Tibial nerve (tissue), 4 donors: ENCODE data around the gene PDE1A.

ENCODE experiments used
- EP300 ChIP-seq, 2 donors: sonication (generic); formaldehyde crosslinking; IDR thresholded peaks; one replicate each; pipeline ENCODE4 v1.6.1; 2017; ENCODE audit warnings: antibody characterized with exemption in 2 of 2, mild to moderate bottlenecking in 1 of 2
- POLR2A ChIP-seq, 2 donors: fragments of 450-650 bp; IDR thresholded peaks; one replicate each; pipeline ENCODE4 v1.6.1; 2017; ENCODE audit warnings: antibody characterized with exemption in 2 of 2, mild to moderate bottlenecking in 2 of 2, moderate library complexity in 2 of 2
- TF ChIP-seq, protein P1 (sequence below), 5 experiments: fragments of 200-600 bp in 3 of 5; fragments of 450-650 bp in 2 of 5; sonication (generic) in 3 of 5; IDR thresholded peaks; one replicate each; pipeline ENCODE4 v1.5.1; 2016 to 2019; ENCODE audit warnings: antibody characterized with exemption in 5 of 5, mild to moderate bottlenecking in 3 of 5, moderate library complexity in 2 of 5

DNA sequence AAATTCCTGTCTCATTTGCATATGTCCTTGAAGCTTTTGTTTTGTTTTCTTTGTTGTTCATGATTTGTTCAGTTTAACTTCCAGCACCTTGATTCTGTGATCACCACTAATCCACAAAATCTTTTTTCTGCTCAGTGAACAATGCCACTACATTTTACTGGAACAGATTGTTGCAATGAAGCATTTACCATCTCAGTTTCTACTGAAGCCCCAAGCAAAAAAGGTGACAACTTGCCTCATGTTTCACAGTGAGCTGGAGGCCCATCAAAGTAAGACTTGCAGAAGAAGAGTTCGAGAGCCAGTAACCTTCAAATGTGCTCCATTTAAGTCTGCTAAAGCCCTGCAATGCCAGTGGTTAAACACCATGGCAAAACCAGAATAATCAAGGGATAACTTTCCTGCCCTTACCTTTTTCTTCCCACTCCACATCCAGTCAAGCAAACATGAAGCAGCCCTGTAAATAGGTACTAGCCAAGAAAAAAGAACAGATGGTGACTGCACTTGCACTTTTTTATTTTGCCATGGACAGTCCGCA lies 25.7 kb upstream of the PDE1A start:
- TF ChIP-seq, protein P1, sequence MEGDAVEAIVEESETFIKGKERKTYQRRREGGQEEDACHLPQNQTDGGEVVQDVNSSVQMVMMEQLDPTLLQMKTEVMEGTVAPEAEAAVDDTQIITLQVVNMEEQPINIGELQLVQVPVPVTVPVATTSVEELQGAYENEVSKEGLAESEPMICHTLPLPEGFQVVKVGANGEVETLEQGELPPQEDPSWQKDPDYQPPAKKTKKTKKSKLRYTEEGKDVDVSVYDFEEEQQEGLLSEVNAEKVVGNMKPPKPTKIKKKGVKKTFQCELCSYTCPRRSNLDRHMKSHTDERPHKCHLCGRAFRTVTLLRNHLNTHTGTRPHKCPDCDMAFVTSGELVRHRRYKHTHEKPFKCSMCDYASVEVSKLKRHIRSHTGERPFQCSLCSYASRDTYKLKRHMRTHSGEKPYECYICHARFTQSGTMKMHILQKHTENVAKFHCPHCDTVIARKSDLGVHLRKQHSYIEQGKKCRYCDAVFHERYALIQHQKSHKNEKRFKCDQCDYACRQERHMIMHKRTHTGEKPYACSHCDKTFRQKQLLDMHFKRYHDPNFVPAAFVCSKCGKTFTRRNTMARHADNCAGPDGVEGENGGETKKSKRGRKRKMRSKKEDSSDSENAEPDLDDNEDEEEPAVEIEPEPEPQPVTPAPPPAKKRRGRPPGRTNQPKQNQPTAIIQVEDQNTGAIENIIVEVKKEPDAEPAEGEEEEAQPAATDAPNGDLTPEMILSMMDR (IDR thresholded peaks at IDR 0.05), result no peak
- TF ChIP-seq POLR2A (IDR thresholded peaks at IDR 0.05) (no peak), EP300 (IDR thresholded peaks at IDR 0.05) (no peak)
